Head of caudate nucleus (tissue), 42 donors: ENCODE measurements around the gene CTBP2.
A peak's percentile ranks its signal among the peaks of the same experiment; 100 is the strongest.
"Not testable (repeated sequence)": the region's sequence is repeated elsewhere in the genome, so short reads cannot be mapped to it uniquely, and the experiment has no call there.

Experiments used
- DNase-seq, 42 donors: peaks; one replicate each; pipeline versions ENCODE4 v3.0.0 to v3.0.0-alpha.2; 2020 to 2021; ENCODE audit warnings: mixed read lengths in 7 of 42
- intact Hi-C: fragments of 100-400 bp; cut with DNase I; formaldehyde crosslinking; loops from one replicate; pipeline ENCODE4 v1.15.0; 2022

The CTBP2 gene

DNA sequence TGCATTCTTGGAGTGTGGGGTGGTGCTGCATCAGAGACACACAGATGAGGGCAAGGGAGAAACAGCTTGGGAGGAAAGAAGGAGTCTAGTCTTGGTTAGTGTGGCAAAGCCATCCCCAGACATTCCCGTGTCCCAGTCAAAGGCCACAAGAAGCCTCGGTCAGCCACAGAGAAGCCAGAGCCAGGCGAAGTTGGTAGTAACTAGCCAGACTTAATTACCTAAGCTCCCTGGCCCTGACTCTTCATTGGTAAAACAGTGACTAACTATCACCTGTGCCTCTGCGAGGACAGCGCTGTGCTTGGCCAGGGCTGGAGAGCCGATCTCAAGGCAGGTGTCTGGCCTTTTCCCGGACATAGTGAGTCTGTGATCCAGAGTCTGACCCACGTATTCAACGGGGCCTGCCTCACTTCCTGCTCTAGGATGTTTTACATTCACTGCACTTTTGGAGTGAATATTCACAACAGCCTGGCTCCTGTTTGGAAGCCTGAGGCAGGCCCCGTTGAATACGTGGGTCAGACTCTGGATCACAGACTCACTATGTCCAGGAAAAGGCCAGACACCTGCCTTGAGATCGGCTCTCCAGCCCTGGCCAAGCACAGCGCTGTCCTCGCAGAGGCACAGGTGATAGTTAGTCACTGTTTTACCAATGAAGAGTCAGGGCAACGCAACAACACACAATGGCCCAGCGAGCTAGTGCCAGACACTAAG lies 9.8 kb downstream of the CTBP2 start:
- DNase-seq, result not testable (repeated sequence)
- intact Hi-C loops, result loop anchor here (5.0 kb wide), 1 partner anchor 153 kb away; no protein-coding TSS in a partner anchor

DNA sequence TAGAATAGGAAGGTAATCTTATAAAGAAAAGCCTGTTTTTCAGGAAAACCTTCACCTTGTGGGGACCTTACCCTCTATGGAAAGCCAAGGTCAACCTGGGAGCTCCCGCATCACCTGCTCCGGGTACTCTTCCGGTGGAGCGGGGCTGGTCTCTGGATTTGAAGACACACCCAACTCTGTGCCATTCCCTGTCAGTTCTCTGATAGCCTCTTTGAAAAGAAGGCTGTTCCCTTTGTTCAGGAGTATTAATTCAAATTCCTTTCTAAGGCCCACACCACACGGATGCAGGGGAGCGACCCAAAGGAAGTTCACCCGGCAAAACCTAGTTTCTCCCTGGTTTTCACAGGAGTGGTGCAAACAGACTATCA lies 10.7 kb downstream of the CTBP2 start:
- intact Hi-C loops, result loop anchor here (5.0 kb wide), 2 partner anchors 87 to 152 kb away; no protein-coding TSS in a partner anchor
- DNase-seq, result no peak

DNA sequence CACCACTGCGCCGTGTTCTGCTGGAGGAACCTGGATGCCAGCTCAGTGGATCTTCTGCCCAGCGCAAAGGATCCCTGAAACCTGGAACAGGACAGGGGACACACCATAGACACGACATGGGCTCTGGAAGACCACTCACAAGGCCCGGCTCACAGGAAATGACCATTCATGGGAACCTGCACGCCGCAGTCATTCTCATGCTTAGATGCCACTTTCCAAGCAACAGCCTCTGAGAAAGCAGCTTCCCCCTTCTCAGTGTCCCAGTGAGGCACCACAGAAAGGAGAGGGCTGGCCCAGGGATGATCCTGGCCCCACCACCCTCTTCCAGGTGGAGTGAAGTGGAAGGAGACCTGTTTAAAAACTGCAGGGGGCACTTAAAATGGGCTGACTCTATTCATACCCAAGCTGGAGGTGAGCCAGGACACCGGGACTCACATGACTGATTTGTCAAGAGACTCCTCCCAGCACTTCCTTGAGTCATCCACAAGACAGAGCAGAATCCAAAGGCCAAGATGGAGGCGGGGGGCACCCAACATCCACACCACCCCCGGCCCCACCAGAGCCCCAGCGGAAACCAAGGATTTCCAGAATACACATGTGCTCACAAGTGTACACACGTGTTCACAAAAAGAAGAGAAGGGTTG lies 11.2 kb downstream of the CTBP2 start:
- DNase-seq, result peak in 3 of 42 donors; percentile 36 to 60 (median 51)
- intact Hi-C loops, result loop anchor here (5.0 kb wide), 1 partner anchor 87 kb away; no protein-coding TSS in a partner anchor

DNA sequence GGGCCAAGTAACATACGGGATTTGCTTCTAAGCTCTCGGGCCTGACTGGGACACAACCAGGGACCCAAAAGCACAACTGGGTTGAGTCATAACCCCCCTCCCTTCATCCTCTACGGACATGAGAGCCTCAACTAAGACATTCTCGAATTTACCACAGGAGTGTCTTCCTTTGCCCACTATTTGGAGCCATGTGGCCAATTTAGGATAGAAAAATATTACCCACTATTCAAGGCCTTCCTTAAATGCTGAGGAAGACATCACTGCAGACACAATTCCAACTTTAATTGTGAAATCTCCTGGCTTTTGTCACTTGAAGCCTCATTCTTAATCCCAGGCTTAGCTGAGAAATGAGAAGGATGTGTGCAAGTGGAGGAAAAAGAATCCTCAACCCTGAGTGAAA lies 11.8 kb downstream of the CTBP2 start:
- intact Hi-C loops, result loop anchor here (5.0 kb wide), 1 partner anchor 86 kb away; no protein-coding TSS in a partner anchor
- DNase-seq, result no peak

DNA sequence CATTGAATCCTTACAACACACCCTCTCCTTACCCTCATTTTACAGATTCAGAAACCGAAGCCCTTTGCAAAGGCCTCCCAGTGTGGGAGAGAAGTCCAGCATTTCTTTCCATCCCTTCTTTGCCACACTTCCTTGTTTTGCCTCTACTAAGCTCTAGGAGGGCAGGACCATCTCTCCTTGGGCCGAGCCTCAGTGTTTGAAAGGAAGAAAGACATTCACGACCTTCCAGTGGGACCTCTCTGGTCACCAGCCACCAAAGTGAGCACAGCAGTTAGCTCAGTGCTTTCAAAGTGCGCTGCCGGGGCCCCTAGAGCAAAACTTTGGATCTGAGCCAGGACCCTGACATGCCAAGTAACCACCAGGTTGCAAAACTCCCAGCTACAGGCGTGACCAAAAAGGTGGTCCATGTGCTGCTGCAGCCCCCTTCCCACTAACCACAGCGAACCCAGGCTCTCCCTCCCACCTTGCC lies 12.4 kb downstream of the CTBP2 start:
- intact Hi-C loops, result loop anchor here (5.0 kb wide), 1 partner anchor 86 kb away; no protein-coding TSS in a partner anchor
- peak in 5 of 42 donors; percentile 28 to 69 (median 40) for DNase-seq

DNA sequence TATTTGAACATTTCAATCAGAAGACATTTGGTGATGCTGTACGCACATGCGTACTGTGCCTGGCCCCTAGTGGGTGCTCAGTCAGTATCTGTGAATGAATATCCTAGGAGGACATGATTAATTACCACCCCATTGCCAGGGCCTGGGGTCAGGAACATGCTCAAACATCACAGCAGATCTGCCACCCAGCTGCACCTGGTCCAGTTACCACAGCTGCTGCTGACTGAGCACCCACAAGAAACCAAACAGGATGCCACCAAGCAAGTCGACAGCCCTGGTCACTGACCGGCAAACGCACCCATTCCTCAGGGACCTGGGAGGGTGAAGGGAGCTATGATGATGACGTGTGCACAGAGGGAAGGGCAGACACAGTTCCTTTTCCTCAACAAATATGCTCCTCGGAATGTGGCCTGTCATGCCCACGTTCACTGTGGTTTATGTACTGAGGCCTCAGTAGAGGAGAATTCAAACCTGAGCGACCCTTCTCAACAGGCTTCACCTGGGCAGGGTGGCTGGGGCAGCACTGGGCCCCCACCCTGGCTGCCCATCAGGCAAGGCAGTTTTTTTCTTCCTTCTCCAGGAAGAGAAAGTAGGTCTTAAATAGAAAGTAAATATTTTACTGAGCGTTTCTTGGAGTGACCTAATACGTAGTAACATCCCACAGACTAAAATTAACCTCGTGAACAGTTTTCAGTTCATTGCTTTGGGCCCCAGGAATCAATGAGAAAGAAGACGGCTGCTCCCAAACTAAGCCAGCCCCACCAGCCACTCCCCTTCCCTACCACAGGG lies 13.4 kb downstream of the CTBP2 start:
- DNase-seq, result no peak
- intact Hi-C loops, result loop anchor here (5.0 kb wide), 1 partner anchor 85 kb away; no protein-coding TSS in a partner anchor

DNA sequence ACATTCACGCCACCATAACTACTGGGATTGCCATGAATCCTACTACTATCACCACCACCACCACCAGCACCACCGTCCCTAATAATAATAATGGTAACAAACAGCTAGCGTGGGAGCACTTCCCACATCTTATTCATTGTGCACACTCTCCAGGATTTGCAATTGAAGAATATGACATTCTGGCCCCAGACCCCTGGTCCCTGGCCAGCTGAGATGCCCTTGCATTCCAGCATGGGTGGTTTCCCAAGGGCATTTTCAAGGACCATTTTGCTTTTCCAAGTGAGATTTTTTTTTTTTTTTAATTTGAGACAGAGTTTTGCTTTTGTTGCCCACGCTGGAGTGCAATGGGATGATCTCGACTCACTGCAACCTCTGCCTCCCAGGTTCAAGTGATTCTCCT lies 14.7 kb downstream of the CTBP2 start:
- intact Hi-C loops, result loop anchor here (5.0 kb wide), 1 partner anchor 83 kb away; no protein-coding TSS in a partner anchor

DNA sequence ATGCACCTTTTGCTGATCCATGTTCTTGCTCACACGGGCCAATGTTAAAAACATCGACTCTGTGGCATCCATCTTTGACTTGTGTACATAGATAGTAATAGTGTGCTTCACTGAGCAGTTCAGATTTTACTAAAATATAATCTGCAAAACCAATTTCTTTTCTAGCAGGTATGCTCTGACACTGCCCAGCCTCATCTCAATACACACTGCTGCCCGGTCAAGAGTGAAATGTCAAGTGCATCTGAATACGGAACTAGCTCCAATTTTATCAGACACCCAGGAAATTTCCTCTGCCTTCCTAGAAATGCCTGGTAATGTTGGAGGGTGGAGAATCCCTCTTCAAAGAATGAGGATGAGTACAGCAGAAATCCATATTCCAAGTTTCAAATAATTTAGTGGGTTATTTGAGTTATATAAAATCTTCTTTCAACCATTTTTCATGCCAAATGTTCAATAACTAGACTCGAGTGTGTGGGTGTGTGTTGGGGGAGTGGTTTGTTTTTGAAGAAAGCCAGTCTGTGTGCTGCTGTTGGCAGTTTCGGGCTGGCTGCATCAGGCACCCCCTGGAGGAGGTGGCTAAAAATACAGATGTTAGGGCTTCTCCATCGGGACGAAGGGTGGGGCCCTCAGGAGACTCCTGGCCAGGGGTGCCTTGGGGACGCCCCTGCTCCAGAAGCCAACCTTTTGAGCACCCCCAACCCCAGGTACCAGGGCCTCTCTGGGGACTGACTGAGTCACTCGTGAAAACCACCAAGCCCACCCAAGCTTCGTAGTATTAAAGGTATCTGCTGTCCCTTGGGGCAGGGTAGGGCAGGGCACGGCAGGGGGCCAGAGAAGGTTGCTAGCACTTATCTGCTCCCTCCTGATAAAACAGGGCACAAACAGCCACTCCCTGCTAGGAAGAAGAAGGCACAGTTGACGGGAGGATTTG lies 15.4 kb downstream of the CTBP2 start:
- DNase-seq, result peak in 38 of 42 donors; percentile 40 to 82 (median 62)
- intact Hi-C loops, result loop anchor here (5.0 kb wide), 1 partner anchor 83 kb away; no protein-coding TSS in a partner anchor

More for the DNA sequence above, 14.7 kb downstream of the CTBP2 start:
- no peak for DNase-seq

DNA sequence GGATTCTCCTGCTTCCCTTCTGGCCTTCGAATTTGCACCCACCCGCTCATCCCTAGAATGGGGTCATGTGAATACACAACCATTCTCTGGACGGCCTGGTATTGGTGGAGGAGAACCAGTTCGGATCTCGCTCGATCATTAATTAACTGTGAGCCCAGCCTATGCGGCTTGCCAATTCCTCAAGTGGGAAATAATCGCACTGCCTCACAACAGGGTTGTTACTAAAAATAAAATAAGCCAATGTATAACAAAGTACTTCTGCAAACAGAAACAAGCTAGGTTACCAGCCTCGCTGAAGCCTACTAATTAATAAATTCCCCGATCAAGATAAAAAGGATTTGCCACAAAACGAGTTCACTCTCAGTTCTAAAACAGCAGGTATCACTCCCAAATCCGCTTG lies 16.2 kb downstream of the CTBP2 start:
- intact Hi-C loops, result no loop called here

DNA sequence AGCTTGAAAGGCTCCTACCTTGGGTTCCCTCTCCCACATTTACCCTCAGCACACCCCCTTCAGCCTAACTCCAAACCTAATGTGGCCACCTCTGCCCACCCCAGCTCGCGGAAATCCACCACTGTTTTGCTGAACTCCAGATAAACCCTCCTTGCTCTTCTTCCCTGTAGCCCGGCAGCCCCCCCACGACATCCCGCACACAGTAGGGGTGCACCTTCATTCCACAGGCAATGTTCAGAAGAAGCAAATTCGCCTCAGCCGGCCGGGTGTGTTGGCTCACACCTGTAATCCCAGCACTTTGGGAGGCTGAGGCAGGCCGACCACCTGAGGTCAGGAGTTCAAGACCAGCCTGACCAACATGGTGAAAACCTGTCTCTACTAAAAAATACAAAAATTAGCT lies 17.4 kb downstream of the CTBP2 start:
- no peak for DNase-seq
- intact Hi-C loops, result no loop called here

More for the DNA sequence above, 16.2 kb downstream of the CTBP2 start:
- DNase-seq, result no peak

DNA sequence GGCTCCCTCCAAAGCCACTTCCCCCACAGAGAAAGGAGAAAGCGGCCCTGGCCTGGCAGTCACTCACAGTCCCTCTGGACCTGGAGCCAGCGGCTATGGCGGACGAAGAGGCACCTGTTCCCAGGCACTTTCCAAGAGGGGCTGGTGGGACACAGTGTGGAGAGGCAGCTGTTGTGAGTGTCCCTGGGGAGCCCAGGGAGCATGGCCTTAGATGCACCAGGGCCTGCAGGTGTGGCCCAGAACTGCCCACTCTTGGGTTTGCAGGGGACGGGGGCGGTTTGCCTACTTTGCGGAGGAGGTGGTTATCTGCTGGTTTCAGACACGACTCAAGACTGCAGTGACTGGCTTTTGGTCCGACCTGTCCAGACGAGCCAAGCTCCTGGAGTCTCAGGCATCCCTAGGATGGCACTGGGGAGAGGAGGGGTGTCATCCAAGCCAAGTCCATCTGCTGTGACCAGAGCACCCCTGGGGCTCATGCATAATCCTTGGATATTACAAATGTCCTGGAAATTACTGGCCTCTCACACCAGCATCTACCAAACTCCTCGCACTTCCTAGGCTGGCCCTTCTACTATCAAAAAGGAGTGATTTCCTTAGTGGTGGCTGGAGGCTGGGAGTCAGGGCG lies 18.4 kb downstream of the CTBP2 start:
- intact Hi-C loops, result no loop called here
- DNase-seq, result no peak

DNA sequence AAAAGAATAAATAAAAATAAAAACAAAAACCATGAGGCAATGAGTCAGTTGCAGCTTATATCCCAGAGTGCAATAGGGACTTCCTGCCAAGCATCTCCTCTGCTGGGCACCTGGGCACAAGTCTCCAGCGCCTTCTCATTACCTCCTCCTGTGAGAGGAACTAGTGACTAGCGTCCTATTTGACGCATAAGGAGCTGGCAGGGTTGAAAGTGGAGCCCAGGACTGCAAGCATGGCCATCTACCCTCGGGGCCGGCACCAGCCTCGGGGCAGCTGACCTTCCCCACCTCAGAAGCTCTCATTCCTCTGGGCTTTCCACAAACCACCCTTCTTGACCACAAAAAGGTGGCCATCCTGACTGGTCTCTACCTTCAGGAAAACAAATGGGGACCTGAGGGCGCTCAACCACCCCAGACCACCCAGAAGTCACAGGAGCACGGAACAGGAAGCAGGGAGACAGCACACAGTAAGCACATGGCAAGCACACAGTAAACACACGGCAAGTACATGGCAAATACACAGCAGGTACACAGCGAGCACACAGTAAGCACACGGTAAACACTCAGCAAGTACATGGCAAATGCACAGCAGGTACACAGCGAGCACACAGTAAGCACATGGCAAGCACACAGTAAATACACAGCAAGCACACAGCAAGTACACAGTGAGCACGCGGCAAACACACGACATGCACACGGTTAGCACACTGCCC lies 19.1 kb downstream of the CTBP2 start:
- intact Hi-C loops, result no loop called here
- no peak for DNase-seq

DNA sequence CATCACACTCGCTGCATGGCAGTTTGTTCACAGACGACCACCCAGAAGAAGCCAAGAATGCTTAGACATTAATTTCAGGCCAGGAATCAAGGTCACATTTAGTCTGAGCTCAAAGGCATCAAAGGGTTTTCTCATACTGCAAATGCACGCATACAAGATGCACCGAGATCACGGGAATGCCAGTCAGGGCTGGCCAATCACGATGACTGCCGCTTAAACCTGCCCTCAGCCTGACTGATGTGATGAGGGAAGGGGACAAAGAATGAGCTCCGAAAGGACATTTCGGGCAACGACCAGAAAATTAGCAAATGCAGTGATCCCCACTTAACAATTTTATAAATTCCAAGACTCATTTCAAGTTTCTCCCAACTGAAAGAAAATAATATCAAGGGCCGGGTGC lies 20.2 kb downstream of the CTBP2 start:
- DNase-seq, result no peak
- intact Hi-C loops, result no loop called here

DNA sequence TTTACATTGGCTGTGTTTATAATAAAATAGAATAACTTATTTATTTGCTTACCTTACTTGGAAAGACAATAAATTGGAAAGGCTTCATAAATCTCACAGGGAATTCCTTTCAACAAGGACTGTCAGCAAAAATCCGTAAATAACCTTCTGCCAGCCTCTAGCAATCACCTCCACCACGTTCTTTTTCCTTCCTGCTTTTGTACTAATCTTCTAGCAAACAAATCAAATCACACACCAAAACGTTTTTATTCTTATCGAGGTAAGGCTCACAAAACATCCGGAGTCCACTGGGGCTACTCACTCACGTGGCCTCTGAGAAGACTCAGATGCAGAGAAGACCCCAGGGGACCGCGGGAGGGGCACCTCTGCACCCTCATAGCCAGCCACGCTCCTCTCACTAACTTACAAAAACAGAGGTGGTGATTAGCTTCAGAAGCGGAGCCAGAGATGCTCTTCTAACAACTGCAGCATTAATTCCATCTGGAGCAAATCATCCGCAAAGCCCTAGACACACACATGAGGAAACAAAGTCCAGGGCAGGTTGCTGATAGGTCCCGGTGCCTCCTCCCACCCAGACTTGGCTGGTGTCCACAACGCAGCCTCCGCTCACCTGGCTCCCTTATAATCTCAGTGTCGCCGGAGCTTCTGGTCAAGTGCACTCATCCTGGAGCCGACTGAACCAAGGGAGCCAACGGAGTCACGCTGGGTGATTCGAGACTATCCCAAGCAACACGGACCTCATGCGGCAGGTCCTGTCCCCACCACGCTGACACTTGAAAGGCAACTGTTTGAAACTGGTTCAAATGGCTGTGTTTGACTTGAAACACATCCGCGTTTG lies 22.5 kb downstream of the CTBP2 start:
- intact Hi-C loops, result no loop called here
- DNase-seq, result no peak

DNA sequence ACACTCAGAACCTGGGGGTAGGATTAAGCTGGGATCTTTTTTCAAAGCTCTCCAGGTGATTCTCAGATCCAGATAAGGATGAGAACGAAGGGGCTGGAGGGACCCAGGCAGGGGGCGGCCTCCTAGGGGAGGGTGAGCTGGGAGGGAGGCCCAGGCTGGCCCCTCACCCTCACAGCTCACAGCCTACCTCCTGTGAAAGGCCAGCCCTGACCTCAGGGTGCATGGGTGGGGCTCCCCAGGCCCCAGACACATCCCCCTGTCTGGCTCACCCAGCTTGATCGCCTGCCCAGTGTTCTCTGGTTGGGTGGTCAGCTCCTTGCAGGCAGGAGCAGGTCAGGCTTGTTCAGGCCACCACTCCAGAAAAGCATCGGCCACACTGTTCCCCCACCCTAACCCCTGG lies 24.3 kb downstream of the CTBP2 start:
- no peak for DNase-seq

DNA sequence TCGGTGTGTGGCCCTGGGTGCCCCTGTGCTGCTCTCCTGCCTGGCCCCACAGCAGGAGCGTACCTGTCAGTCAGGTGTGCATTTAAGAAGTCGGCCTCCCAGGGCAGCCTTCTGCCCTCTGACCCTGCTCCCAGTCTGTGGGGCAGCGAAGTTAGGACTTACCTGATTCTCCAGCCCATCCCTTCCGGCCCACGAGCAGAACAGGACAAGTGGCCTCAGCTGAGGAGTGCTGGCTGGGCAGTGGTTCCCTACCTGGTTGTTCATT lies 24.7 kb downstream of the CTBP2 start:
- no peak for DNase-seq
- intact Hi-C loops, result no loop called here

More for the DNA sequence above, 24.3 kb downstream of the CTBP2 start:
- intact Hi-C loops, result no loop called here
